ENCODE results near the gene IPO5.
A peak's percentile ranks its signal among the peaks of the same experiment; 100 is the strongest.

Gene IPO5

GRCh38 chr13:97979556-97979955 lies 26.1 kb downstream of the IPO5 start:
- Histone ChIP-seq H2BK120ac (ENCODE audit: low read depth, low read length) (no peak overlapping the region), H4K8ac (ENCODE audit: low read length) (no peak overlapping the region), H2AK5ac (ENCODE audit: low read length, severe bottlenecking) (no peak overlapping the region)

GRCh38 chr13:97982286-97982685 lies 28.8 kb downstream of the IPO5 start:
- H2BK120ac ChIP-seq (ENCODE audit: low read depth, low read length), result no peak overlapping the region
- H3K4me2 ChIP-seq (ENCODE audit: low read length, poor library complexity, severe bottlenecking), result no peak overlapping the region
- H3K4me1 ChIP-seq (ENCODE audit: control insufficient read depth, insufficient read depth, low read depth, low read length), result no peaks in the 10 kb centered on the region
- no peak overlapping the region for H3K27ac ChIP-seq (ENCODE audit: low read length, poor library complexity, severe bottlenecking)
- DNase-seq, result peak; percentile 68
- peaks cover 11 to 65% of the 10 kb centered on the region in 2 experiments for H3K36me3 ChIP-seq (ENCODE audit: control insufficient read depth in 1 of 2, insufficient read depth in 2 of 2, low read depth in 1 of 2, low read length in 2 of 2)
- H2BK5ac ChIP-seq (ENCODE audit: low read depth, low read length, poor library complexity, severe bottlenecking), result no peak overlapping the region
- peak overlapping the region; percentile 39 for H3K9ac ChIP-seq (ENCODE audit: low read length)
- no peak overlapping the region for H3K4ac ChIP-seq (ENCODE audit: low read depth in 1 of 2, low read length in 2 of 2)
- no peak overlapping the region for H2BK12ac ChIP-seq (ENCODE audit: low read length in 2 of 2)
- peak overlapping the region in 1 of 2 experiments; percentile 64 for H3K4me3 ChIP-seq (ENCODE audit: insufficient read depth in 1 of 2, low read depth in 1 of 2, low read length in 2 of 2)
- H3K79me1 ChIP-seq (replicated peaks; ENCODE audit: low read length, poor library complexity, severe bottlenecking), result peaks cover 5% of the 10 kb centered on the region
- no peak overlapping the region for H3K23ac ChIP-seq (ENCODE audit: low read length in 2 of 2)
- no peaks in the 10 kb centered on the region for H3K9me3 ChIP-seq (ENCODE audit: control insufficient read depth, low read length)
- H3K14ac ChIP-seq (ENCODE audit: low read length in 2 of 2), result no peak overlapping the region
- H3K18ac ChIP-seq (ENCODE audit: low read depth in 1 of 2, low read length in 2 of 2), result no peak overlapping the region
- H4K8ac ChIP-seq (ENCODE audit: low read length), result no peak overlapping the region
- no peaks in the 10 kb centered on the region for H3K27me3 ChIP-seq (ENCODE audit: control insufficient read depth in 1 of 2, insufficient read depth in 1 of 2, low read length in 2 of 2)
- no peak overlapping the region for H2BK15ac ChIP-seq (ENCODE audit: low read depth, poor library complexity, severe bottlenecking)
- H2AFZ ChIP-seq (ENCODE audit: low read depth, low read length), result no peak overlapping the region
- H2AK5ac ChIP-seq (ENCODE audit: low read length, severe bottlenecking), result no peak overlapping the region
- no peak overlapping the region for H4K91ac ChIP-seq (ENCODE audit: low read length)

More at GRCh38 chr13:97979556-97979955, 26.1 kb downstream of the IPO5 start:
- H2BK5ac ChIP-seq (ENCODE audit: low read depth, low read length, poor library complexity, severe bottlenecking), result no peak overlapping the region
- no peak overlapping the region for H4K91ac ChIP-seq (ENCODE audit: low read length)
- H3K14ac ChIP-seq (ENCODE audit: low read length in 2 of 2), result no peak overlapping the region
- H2BK15ac ChIP-seq (ENCODE audit: low read depth, poor library complexity, severe bottlenecking), result no peak overlapping the region
- no peak overlapping the region for H2AFZ ChIP-seq (ENCODE audit: low read depth, low read length)
- H3K27ac ChIP-seq (ENCODE audit: low read length, poor library complexity, severe bottlenecking), result no peak overlapping the region
- no peak overlapping the region for H3K4ac ChIP-seq (ENCODE audit: low read depth in 1 of 2, low read length in 2 of 2)
- no peaks in the 10 kb centered on the region for H3K27me3 ChIP-seq (ENCODE audit: control insufficient read depth in 1 of 2, insufficient read depth in 1 of 2, low read length in 2 of 2)
- no peak for DNase-seq
- H3K79me1 ChIP-seq (replicated peaks; ENCODE audit: low read length, poor library complexity, severe bottlenecking), result no peaks in the 10 kb centered on the region
- peaks cover 3 to 38% of the 10 kb centered on the region in 2 experiments for H3K36me3 ChIP-seq (ENCODE audit: control insufficient read depth in 1 of 2, insufficient read depth in 2 of 2, low read depth in 1 of 2, low read length in 2 of 2)
- peak overlapping the region in 1 of 2 experiments; percentile 90 for H3K4me3 ChIP-seq (ENCODE audit: insufficient read depth in 1 of 2, low read depth in 1 of 2, low read length in 2 of 2)
- H3K9me3 ChIP-seq (ENCODE audit: control insufficient read depth, low read length), result no peaks in the 10 kb centered on the region
- H3K18ac ChIP-seq (ENCODE audit: low read depth in 1 of 2, low read length in 2 of 2), result no peak overlapping the region
- H3K23ac ChIP-seq (ENCODE audit: low read length in 2 of 2), result no peak overlapping the region
- H3K9ac ChIP-seq (ENCODE audit: low read length), result peak overlapping the region; percentile 96
- H2BK12ac ChIP-seq (ENCODE audit: low read length in 2 of 2), result no peak overlapping the region
- H3K4me2 ChIP-seq (ENCODE audit: low read length, poor library complexity, severe bottlenecking), result no peak overlapping the region
- H3K4me1 ChIP-seq (ENCODE audit: control insufficient read depth, insufficient read depth, low read depth, low read length), result no peaks in the 10 kb centered on the region

- WGBS, result 94% methylated on average over 3 of the region's 3 CpGs
- no peaks in the 10 kb centered on the region for H3K9me3 ChIP-seq (ENCODE audit: control insufficient read depth, low read length)
- H3K4ac ChIP-seq (ENCODE audit: low read depth in 1 of 2, low read length in 2 of 2), result no peak overlapping the region
- peaks cover 19 to 97% of the 10 kb centered on the region in 2 experiments for H3K36me3 ChIP-seq (ENCODE audit: control insufficient read depth in 1 of 2, insufficient read depth in 2 of 2, low read depth in 1 of 2, low read length in 2 of 2)
- no peak overlapping the region for H2AFZ ChIP-seq (ENCODE audit: low read depth, low read length)
- H3K27ac ChIP-seq (ENCODE audit: low read length, poor library complexity, severe bottlenecking), result no peak overlapping the region
- H3K9ac ChIP-seq (ENCODE audit: low read length), result no peak overlapping the region
- H3K4me2 ChIP-seq (ENCODE audit: low read length, poor library complexity, severe bottlenecking), result no peak overlapping the region
- H4K91ac ChIP-seq (ENCODE audit: low read length), result no peak overlapping the region
- H2BK5ac ChIP-seq (ENCODE audit: low read depth, low read length, poor library complexity, severe bottlenecking), result no peak overlapping the region
- H2BK15ac ChIP-seq (ENCODE audit: low read depth, poor library complexity, severe bottlenecking), result no peak overlapping the region
- H2BK120ac ChIP-seq (ENCODE audit: low read depth, low read length), result no peak overlapping the region
- H3K27me3 ChIP-seq (ENCODE audit: control insufficient read depth in 1 of 2, insufficient read depth in 1 of 2, low read length in 2 of 2), result no peaks in the 10 kb centered on the region
- no peak overlapping the region for H2BK12ac ChIP-seq (ENCODE audit: low read length in 2 of 2)
- no peak overlapping the region for H3K18ac ChIP-seq (ENCODE audit: low read depth in 1 of 2, low read length in 2 of 2)
- H3K4me3 ChIP-seq (ENCODE audit: insufficient read depth in 1 of 2, low read depth in 1 of 2, low read length in 2 of 2), result no peak overlapping the region
- DNase-seq, result no peak
- H3K14ac ChIP-seq (ENCODE audit: low read length in 2 of 2), result no peak overlapping the region
- no peak overlapping the region for H2AK5ac ChIP-seq (ENCODE audit: low read length, severe bottlenecking)
- H4K8ac ChIP-seq (ENCODE audit: low read length), result no peak overlapping the region
- H3K4me1 ChIP-seq (ENCODE audit: control insufficient read depth, insufficient read depth, low read depth, low read length), result no peaks in the 10 kb centered on the region
- no peak overlapping the region for H3K23ac ChIP-seq (ENCODE audit: low read length in 2 of 2)
- peaks cover 12% of the 10 kb centered on the region for H3K79me1 ChIP-seq (replicated peaks; ENCODE audit: low read length, poor library complexity, severe bottlenecking)
These were observed 33.4 kb downstream of the IPO5 start for GRCh38 chr13:97986835-97987234.

- H3K18ac ChIP-seq (ENCODE audit: low read depth in 1 of 2, low read length in 2 of 2), result no peak overlapping the region
- H3K4me3 ChIP-seq (ENCODE audit: insufficient read depth in 1 of 2, low read depth in 1 of 2, low read length in 2 of 2), result no peak overlapping the region
- no peaks in the 10 kb centered on the region for H3K9me3 ChIP-seq (ENCODE audit: control insufficient read depth, low read length)
- no peak overlapping the region for H4K91ac ChIP-seq (ENCODE audit: low read length)
- H2BK120ac ChIP-seq (ENCODE audit: low read depth, low read length), result no peak overlapping the region
- H2BK15ac ChIP-seq (ENCODE audit: low read depth, poor library complexity, severe bottlenecking), result no peak overlapping the region
- H3K36me3 ChIP-seq (ENCODE audit: control insufficient read depth in 1 of 2, insufficient read depth in 2 of 2, low read depth in 1 of 2, low read length in 2 of 2), result peaks cover 41 to 97% of the 10 kb centered on the region in 2 experiments
- no peak overlapping the region for H3K9ac ChIP-seq (ENCODE audit: low read length)
- H2AFZ ChIP-seq (ENCODE audit: low read depth, low read length), result no peak overlapping the region
- peaks cover 8% of the 10 kb centered on the region for H3K79me1 ChIP-seq (replicated peaks; ENCODE audit: low read length, poor library complexity, severe bottlenecking)
- H3K4me1 ChIP-seq (ENCODE audit: control insufficient read depth, insufficient read depth, low read depth, low read length), result no peaks in the 10 kb centered on the region
- H2AK5ac ChIP-seq (ENCODE audit: low read length, severe bottlenecking), result no peak overlapping the region
- no peak overlapping the region for H3K27ac ChIP-seq (ENCODE audit: low read length, poor library complexity, severe bottlenecking)
- DNase-seq, result no peak
- H2BK5ac ChIP-seq (ENCODE audit: low read depth, low read length, poor library complexity, severe bottlenecking), result no peak overlapping the region
- no peak overlapping the region for H3K4me2 ChIP-seq (ENCODE audit: low read length, poor library complexity, severe bottlenecking)
- no peak overlapping the region for H3K14ac ChIP-seq (ENCODE audit: low read length in 2 of 2)
- WGBS, result 100% methylated on average over 2 of the region's 2 CpGs
- no peak overlapping the region for H4K8ac ChIP-seq (ENCODE audit: low read length)
- no peaks in the 10 kb centered on the region for H3K27me3 ChIP-seq (ENCODE audit: control insufficient read depth in 1 of 2, insufficient read depth in 1 of 2, low read length in 2 of 2)
- H2BK12ac ChIP-seq (ENCODE audit: low read length in 2 of 2), result no peak overlapping the region
- no peak overlapping the region for H3K23ac ChIP-seq (ENCODE audit: low read length in 2 of 2)
- H3K4ac ChIP-seq (ENCODE audit: low read depth in 1 of 2, low read length in 2 of 2), result no peak overlapping the region
These were observed 46.2 kb downstream of the IPO5 start for GRCh38 chr13:97999653-98000052.

All from mesenchymal stem cell (in vitro differentiated cells and primary cell).